Activated naive CD4-positive, alpha-beta T cell treated with anti-CD3 and anti-CD28 coated beads for 36 hours (primary cell): ENCODE data around the gene DACT1. TPM values are rescaled to one million over a fixed set of nuclear protein-coding genes. Genes with fewer than 3 reads are reported as not detected.
"Not testable (repeated sequence)": the region's sequence is repeated elsewhere in the genome, so short reads cannot be mapped to it uniquely, and the experiment has no call there.

Source experiments
- CTCF ChIA-PET: fragments of 350-600 bp; sonication (Branson Sonifier 250); formaldehyde crosslinking; loops from one replicate; lab custom pipeline; 2021; ENCODE audit warnings: antibody characterized with exemption; lab: Charles Lee
- DNase-seq: peaks from one replicate; pipeline ENCODE4 v3.0.0-alpha.2; 2020
- H3K27ac Mint-ChIP-seq: one replicate; pipeline ENCODE4 v1.8.0; 2021; ENCODE audit warnings: mild to moderate bottlenecking, mixed read lengths
- H3K27me3 Mint-ChIP-seq: one replicate; pipeline ENCODE4 v1.8.0; 2021; ENCODE audit warnings: low read depth, mixed read lengths
- H3K36me3 Mint-ChIP-seq: one replicate; pipeline ENCODE4 v1.8.0; 2021; ENCODE audit warnings: low read depth, mixed read lengths
- H3K4me1 Mint-ChIP-seq: one replicate; pipeline ENCODE4 v1.8.0; 2021; ENCODE audit warnings: low read depth, mixed read lengths
- H3K4me3 Mint-ChIP-seq: one replicate; pipeline ENCODE4 v1.8.0; 2021; ENCODE audit warnings: mild to moderate bottlenecking, moderate library complexity, mixed read lengths
- H3K9me3 Mint-ChIP-seq: one replicate; pipeline ENCODE4 v1.8.0; 2021; ENCODE audit warnings: mixed read lengths
- intact Hi-C: fragments of 100-400 bp; cut with micrococcal nuclease; formaldehyde crosslinking; loops from one replicate; pipeline ENCODE4 v1.15.1; 2023
- total RNA-seq, 2 experiments: library from RNA; stranded (reverse); gene quantifications; one replicate each; pipeline ENCODE4 v1.2.3, GENCODE V29; 2021

Gene DACT1
- 1 to 10 TPM; 4.0 to 5.2 TPM for total RNA-seq

- CTCF ChIA-PET: interaction anchor here (0.8 to 5.2 kb wide), 13 partner anchors 16 to 418 kb away, joined by 3 to 46 read pairs (median 5); no protein-coding TSS in a partner anchor
- intact Hi-C loops: loop anchor here (1.0 to 10.0 kb wide), 9 partner anchors 39 to 847 kb away; partner anchors contain the start of genes DAAM1, JKAMP, L3HYPDH and PSMA3
- peak within 1 kb of the TSS; percentile 91 for H3K4me3 Mint-ChIP-seq
Observed at GRCh38 chr14:58637391-58638230, at the start of gene DACT1. Gene DACT1, plus strand, starts transcription at chr14:58637962. Its CDS starts 241 bp downstream, at chr14:58638203.

GRCh38 chr14:58588321-58588720 lies 49.4 kb upstream of the DACT1 start:
- H3K27me3 Mint-ChIP-seq, H3K4me3 Mint-ChIP-seq: not testable (repeated sequence)
- CTCF ChIA-PET: interaction anchor here (1.3 kb wide), 1 partner anchor 10 kb away, joined by 3 read pairs; no protein-coding TSS in a partner anchor

More at GRCh38 chr14:58637391-58638230, at the start of gene DACT1:
- peaks cover 2% of the 10 kb centered on the region for H3K36me3 Mint-ChIP-seq
- peaks cover 5% of the 10 kb centered on the region for H3K27me3 Mint-ChIP-seq
- H3K4me1 Mint-ChIP-seq: peaks cover 48% of the 10 kb centered on the region
- peak within 1 kb of the TSS; percentile 90 for H3K27ac Mint-ChIP-seq
- H3K9me3 Mint-ChIP-seq: no peaks in the 10 kb centered on the region
- DNase-seq: peak; percentile 68

GRCh38 chr14:58593977-58594376 lies 43.8 kb upstream of the DACT1 start:
- Mint-ChIP-seq H3K4me1 (peaks cover 34% of the 10 kb centered on the region), H3K27me3 (no peaks in the 10 kb centered on the region), H3K9me3 (no peaks in the 10 kb centered on the region), H3K4me3 (no peak overlapping the region), H3K27ac (no peak overlapping the region), H3K36me3 (no peaks in the 10 kb centered on the region)
- intact Hi-C loops: no loop called here
- DNase-seq: no peak
- CTCF ChIA-PET: no interaction called here

More at GRCh38 chr14:58588321-58588720, 49.4 kb upstream of the DACT1 start:
- H3K4me1 Mint-ChIP-seq, DNase-seq, H3K36me3 Mint-ChIP-seq, H3K27ac Mint-ChIP-seq, intact Hi-C loops, H3K9me3 Mint-ChIP-seq: not testable (repeated sequence)

- intact Hi-C loops: loop anchor here (5.0 kb wide), 1 partner anchor 35 kb away; no protein-coding TSS in a partner anchor
Observed at GRCh38 chr14:58597041-58597440, 40.7 kb upstream of the DACT1 start.

GRCh38 chr14:58598028-58598803 lies 39.5 kb upstream of the DACT1 start:
- intact Hi-C loops: loop anchor here (1.0 to 5.0 kb wide), 3 partner anchors 26 to 39 kb away; partner anchors contain the start of gene DACT1
- CTCF ChIA-PET: interaction anchor here (0.7 to 1.5 kb wide), 5 partner anchors 10 to 40 kb away, joined by 3 to 4 read pairs (median 3); no protein-coding TSS in a partner anchor
- peaks cover 43% of the 10 kb centered on the region for H3K4me1 Mint-ChIP-seq
- H3K27me3 Mint-ChIP-seq: peaks cover 3% of the 10 kb centered on the region
- no peaks in the 10 kb centered on the region for H3K9me3 Mint-ChIP-seq
- H3K36me3 Mint-ChIP-seq: no peaks in the 10 kb centered on the region
- DNase-seq: peak; percentile 39
- no peak overlapping the region for H3K4me3 Mint-ChIP-seq
- H3K27ac Mint-ChIP-seq: no peak overlapping the region

More at GRCh38 chr14:58597041-58597440, 40.7 kb upstream of the DACT1 start:
- no peak overlapping the region for H3K27ac Mint-ChIP-seq
- H3K36me3 Mint-ChIP-seq: no peaks in the 10 kb centered on the region
- no peak overlapping the region for H3K4me3 Mint-ChIP-seq
- H3K4me1 Mint-ChIP-seq: peaks cover 43% of the 10 kb centered on the region
- CTCF ChIA-PET: interaction anchor here (0.7 kb wide), 1 partner anchor 95 kb away, joined by 3 read pairs; no protein-coding TSS in a partner anchor
- no peak for DNase-seq
- no peaks in the 10 kb centered on the region for H3K9me3 Mint-ChIP-seq
- peaks cover 3% of the 10 kb centered on the region for H3K27me3 Mint-ChIP-seq

GRCh38 chr14:58598804-58599525 lies 38.8 kb upstream of the DACT1 start:
- Mint-ChIP-seq H3K4me3 (no peak overlapping the region), H3K4me1 (peaks cover 43% of the 10 kb centered on the region), H3K36me3 (no peaks in the 10 kb centered on the region), H3K27ac (no peak overlapping the region), H3K27me3 (peaks cover 3% of the 10 kb centered on the region), H3K9me3 (no peaks in the 10 kb centered on the region)
- intact Hi-C loops: loop anchor here (1.0 to 5.0 kb wide), 3 partner anchors 27 to 38 kb away; partner anchors contain the start of gene DACT1
- CTCF ChIA-PET: interaction anchor here (0.9 to 1.5 kb wide), 3 partner anchors 10 to 24 kb away, joined by 3 read pairs; no protein-coding TSS in a partner anchor
- peak; percentile 28 for DNase-seq

- intact Hi-C loops: loop anchor here (1.0 to 5.0 kb wide), 2 partner anchors 21 to 37 kb away; no protein-coding TSS in a partner anchor
- Mint-ChIP-seq H3K36me3 (no peaks in the 10 kb centered on the region), H3K9me3 (no peaks in the 10 kb centered on the region), H3K4me3 (no peak overlapping the region), H3K27ac (no peak overlapping the region), H3K4me1 (peaks cover 43% of the 10 kb centered on the region), H3K27me3 (peaks cover 3% of the 10 kb centered on the region)
- CTCF ChIA-PET: no interaction called here
- DNase-seq: no peak
Observed at GRCh38 chr14:58599707-58600106, 38.1 kb upstream of the DACT1 start.

GRCh38 chr14:58605465-58605864 lies 32.3 kb upstream of the DACT1 start:
- H3K27me3 Mint-ChIP-seq: no peaks in the 10 kb centered on the region
- intact Hi-C loops: no loop called here
- no peaks in the 10 kb centered on the region for H3K9me3 Mint-ChIP-seq
- no peaks in the 10 kb centered on the region for H3K4me1 Mint-ChIP-seq
- DNase-seq: no peak
- no peaks in the 10 kb centered on the region for H3K36me3 Mint-ChIP-seq
- no peak overlapping the region for H3K27ac Mint-ChIP-seq
- CTCF ChIA-PET: no interaction called here
- H3K4me3 Mint-ChIP-seq: no peak overlapping the region

GRCh38 chr14:58607131-58607951 lies 30.4 kb upstream of the DACT1 start:
- no peak for DNase-seq
- H3K36me3 Mint-ChIP-seq: no peaks in the 10 kb centered on the region
- CTCF ChIA-PET: interaction anchor here (0.9 to 1.6 kb wide), 2 partner anchors 44 to 106 kb away, joined by 3 read pairs; no protein-coding TSS in a partner anchor
- intact Hi-C loops: no loop called here
- no peaks in the 10 kb centered on the region for H3K27me3 Mint-ChIP-seq
- no peaks in the 10 kb centered on the region for H3K4me1 Mint-ChIP-seq
- H3K4me3 Mint-ChIP-seq: no peak overlapping the region
- H3K9me3 Mint-ChIP-seq: no peaks in the 10 kb centered on the region
- H3K27ac Mint-ChIP-seq: no peak overlapping the region

- H3K27ac Mint-ChIP-seq: no peak overlapping the region
- H3K27me3 Mint-ChIP-seq: no peaks in the 10 kb centered on the region
- no peaks in the 10 kb centered on the region for H3K36me3 Mint-ChIP-seq
- CTCF ChIA-PET: interaction anchor here (1.6 kb wide), 1 partner anchor 107 kb away, joined by 3 read pairs; no protein-coding TSS in a partner anchor
- no peaks in the 10 kb centered on the region for H3K4me1 Mint-ChIP-seq
- DNase-seq: no peak
- intact Hi-C loops: no loop called here
- H3K4me3 Mint-ChIP-seq: no peak overlapping the region
- no peaks in the 10 kb centered on the region for H3K9me3 Mint-ChIP-seq
Observed at GRCh38 chr14:58607952-58608317, 29.8 kb upstream of the DACT1 start.

GRCh38 chr14:58617619-58618018 lies 20.1 kb upstream of the DACT1 start:
- Mint-ChIP-seq H3K4me3 (no peak overlapping the region), H3K27me3 (no peaks in the 10 kb centered on the region), H3K9me3 (no peaks in the 10 kb centered on the region), H3K36me3 (no peaks in the 10 kb centered on the region), H3K27ac (no peak overlapping the region), H3K4me1 (peaks cover 5% of the 10 kb centered on the region)
- no peak for DNase-seq
- CTCF ChIA-PET: no interaction called here
- intact Hi-C loops: no loop called here
